Mammary epithelial cell (primary cell): Measurements from ENCODE around the gene GYG2.

Experiments used
- EZH2 ChIP-seq: IDR thresholded peaks from 2 replicates; pipeline ENCODE4 v1.6.1; 2012; ENCODE audit warnings: low read length, inconsistent platforms, borderline replicate concordance
- TF ChIP-seq, protein P1 (sequence below), 2 donors: IDR thresholded peaks in 1 of 2; conservative IDR thresholded peaks in 1 of 2; 2 replicates each; pipeline ENCODE4 v1.5.1; 2011 to 2012; ENCODE audit warnings: inconsistent platforms in 2 of 2, low read length in 2 of 2, mild to moderate bottlenecking in 2 of 2, control low read depth in 1 of 2, low read depth in 1 of 2; ENCODE audit not compliant: insufficient read depth in 1 of 2; ENCODE audit errors: extremely low read depth in 1 of 2

DNA sequence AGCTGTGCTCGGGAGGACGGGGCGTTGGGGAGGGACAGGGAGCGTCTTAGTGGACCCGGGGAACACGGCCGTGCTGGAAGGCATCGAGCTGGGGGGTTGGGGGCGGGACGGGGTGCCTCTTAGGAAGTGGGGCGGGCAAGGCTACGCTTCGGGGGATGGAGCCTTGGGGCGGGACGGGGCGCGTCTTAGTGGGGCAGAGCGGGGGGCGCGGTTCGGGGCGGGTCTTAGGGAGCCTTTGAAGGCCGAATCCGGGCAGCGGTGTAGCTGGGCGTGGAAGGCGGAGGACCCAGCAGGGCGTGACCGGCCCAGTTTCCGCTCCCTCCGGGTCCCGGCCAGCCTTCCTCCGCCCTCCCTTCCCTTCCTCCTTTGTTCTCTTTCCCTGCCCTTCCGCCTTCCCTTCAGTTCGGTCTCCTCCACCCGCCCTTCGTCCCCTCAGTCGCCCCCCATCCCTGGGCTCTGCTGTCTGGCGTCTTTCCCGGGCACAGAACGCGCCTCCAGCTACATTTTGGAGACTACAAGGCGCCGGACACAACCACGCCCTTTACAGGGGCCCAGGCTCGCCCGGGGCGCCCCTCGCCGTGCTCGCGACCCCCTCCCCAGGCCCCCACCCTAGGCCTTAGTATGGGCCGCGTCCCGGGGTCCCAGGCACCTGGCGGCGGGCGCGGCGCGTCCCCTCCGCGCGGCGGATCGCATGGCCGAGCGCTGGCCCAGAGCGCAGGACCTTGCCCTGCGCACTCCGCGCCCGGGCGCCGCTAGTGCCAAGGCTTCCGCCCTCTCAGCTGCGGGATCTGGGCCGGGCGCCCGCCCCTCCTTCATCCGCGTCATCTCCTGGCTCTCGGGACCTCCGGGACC is 100.1 kb downstream of the GYG2 start, which contains the start of gene ARSD:
- TF ChIP-seq, protein P1, sequence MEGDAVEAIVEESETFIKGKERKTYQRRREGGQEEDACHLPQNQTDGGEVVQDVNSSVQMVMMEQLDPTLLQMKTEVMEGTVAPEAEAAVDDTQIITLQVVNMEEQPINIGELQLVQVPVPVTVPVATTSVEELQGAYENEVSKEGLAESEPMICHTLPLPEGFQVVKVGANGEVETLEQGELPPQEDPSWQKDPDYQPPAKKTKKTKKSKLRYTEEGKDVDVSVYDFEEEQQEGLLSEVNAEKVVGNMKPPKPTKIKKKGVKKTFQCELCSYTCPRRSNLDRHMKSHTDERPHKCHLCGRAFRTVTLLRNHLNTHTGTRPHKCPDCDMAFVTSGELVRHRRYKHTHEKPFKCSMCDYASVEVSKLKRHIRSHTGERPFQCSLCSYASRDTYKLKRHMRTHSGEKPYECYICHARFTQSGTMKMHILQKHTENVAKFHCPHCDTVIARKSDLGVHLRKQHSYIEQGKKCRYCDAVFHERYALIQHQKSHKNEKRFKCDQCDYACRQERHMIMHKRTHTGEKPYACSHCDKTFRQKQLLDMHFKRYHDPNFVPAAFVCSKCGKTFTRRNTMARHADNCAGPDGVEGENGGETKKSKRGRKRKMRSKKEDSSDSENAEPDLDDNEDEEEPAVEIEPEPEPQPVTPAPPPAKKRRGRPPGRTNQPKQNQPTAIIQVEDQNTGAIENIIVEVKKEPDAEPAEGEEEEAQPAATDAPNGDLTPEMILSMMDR (conservative IDR thresholded peaks at IDR 0.05 in 1 of 2, IDR thresholded peaks at IDR 0.05 in 1 of 2; ENCODE audit: extremely low read depth in 1 of 2, insufficient read depth in 1 of 2, low read depth in 1 of 2, low read length in 2 of 2), result no peak
- no peak for TF ChIP-seq EZH2
